ENCODE results near the gene FBXO28. TPM values are rescaled to one million over a fixed set of nuclear protein-coding genes. Genes with fewer than 3 reads are reported as not detected.
A peak's percentile ranks its signal among the peaks of the same experiment; 100 is the strongest.

Gene FBXO28
- total RNA-seq, 4 donors from 2014 or later: 16.7 to 21.3 (median 18.8) TPM

DNA sequence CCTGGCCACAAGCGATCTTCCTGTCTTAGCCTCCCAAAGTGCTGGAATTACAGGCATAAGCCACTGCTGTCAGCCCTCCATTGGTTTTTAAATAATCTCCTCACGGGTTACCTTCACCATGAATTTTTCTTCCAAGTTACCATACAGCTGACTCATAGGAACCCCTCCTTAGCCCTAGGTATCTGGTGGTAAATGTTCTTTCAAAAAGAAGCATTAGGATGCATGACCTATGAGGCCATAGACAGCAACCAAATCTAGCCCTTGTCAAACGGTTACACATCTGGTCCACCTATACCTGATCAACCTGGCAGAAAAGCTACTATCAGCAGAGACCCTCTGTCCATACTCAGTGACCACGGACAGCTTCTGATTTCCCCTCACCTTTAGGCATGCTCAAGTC is 56.4 kb downstream of the FBXO28 start:
- H3K4me3 ChIP-seq: no peak overlapping the region
- TF ChIP-seq EP300 (IDR thresholded peaks at IDR 0.05) (no peak), POLR2A (IDR thresholded peaks at IDR 0.05) (no peak)
- TF ChIP-seq, protein P1, sequence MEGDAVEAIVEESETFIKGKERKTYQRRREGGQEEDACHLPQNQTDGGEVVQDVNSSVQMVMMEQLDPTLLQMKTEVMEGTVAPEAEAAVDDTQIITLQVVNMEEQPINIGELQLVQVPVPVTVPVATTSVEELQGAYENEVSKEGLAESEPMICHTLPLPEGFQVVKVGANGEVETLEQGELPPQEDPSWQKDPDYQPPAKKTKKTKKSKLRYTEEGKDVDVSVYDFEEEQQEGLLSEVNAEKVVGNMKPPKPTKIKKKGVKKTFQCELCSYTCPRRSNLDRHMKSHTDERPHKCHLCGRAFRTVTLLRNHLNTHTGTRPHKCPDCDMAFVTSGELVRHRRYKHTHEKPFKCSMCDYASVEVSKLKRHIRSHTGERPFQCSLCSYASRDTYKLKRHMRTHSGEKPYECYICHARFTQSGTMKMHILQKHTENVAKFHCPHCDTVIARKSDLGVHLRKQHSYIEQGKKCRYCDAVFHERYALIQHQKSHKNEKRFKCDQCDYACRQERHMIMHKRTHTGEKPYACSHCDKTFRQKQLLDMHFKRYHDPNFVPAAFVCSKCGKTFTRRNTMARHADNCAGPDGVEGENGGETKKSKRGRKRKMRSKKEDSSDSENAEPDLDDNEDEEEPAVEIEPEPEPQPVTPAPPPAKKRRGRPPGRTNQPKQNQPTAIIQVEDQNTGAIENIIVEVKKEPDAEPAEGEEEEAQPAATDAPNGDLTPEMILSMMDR (IDR thresholded peaks at IDR 0.05): no peak
- peaks cover 0 to under 1% of the 10 kb centered on the region in 2 donors for H3K27me3 ChIP-seq
- WGBS, 2 donors: 85 to 86% methylated on average over 4 of the region's 4 CpGs
- no peaks in the 10 kb centered on the region for H3K9me3 ChIP-seq
- H3K36me3 ChIP-seq: no peaks in the 10 kb centered on the region
- DNase-seq (ENCODE audit: low spot score in 2 of 2): no peak
- peaks cover 0 to 12% (median 10%) of the 10 kb centered on the region in 4 donors for H3K4me1 ChIP-seq
- peak overlapping the region in 1 of 4 donors; percentile 11 for H3K27ac ChIP-seq

DNA sequence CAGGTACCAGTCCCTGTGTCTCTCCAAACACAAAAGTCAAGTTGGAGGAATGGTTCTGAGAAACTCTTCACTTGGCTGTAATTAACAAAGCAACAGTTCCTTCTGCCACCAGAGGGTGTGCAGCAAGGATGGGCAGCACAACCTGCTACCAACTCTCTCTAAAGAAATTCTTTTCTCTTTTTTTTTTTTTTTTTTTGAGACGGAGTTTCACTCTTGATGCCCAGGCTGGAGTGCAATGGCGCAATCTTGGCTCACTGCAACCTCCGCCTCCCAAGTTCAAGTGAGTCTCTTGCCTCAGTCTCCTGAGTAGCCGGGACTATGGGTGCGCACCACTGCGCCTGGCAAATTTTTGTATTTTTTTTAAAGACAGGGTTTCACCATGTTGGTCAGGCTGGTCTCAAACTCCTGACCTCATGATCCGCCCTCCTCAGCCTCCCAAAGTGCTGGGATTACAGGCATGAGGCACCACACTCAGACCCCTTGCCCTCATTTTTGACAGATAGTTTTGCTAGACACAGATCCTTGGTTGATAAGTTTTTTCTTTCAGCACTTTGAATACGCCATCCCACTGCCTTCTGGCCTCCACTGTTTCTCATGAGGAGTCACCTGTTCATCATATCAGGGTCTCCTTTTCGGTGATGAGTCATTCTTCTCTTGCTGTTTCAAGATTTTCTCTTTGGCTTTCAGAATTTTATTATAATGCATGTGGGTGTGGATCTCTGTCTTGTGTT is 57.0 kb downstream of the FBXO28 start:
- no peaks in the 10 kb centered on the region for H3K9me3 ChIP-seq
- WGBS, 2 donors: 83 to 86% methylated on average over 9 of the region's 9 CpGs
- no peak overlapping the region for H3K4me3 ChIP-seq
- no peaks in the 10 kb centered on the region for H3K36me3 ChIP-seq
- no peak overlapping the region for H3K27ac ChIP-seq
- peaks cover 0 to 6% of the 10 kb centered on the region in 2 donors for H3K27me3 ChIP-seq
- TF ChIP-seq, protein P1 (IDR thresholded peaks at IDR 0.05): peak in 2 of 5 experiments; percentile 18 to 25
- no peak for TF ChIP-seq POLR2A (IDR thresholded peaks at IDR 0.05)
- TF ChIP-seq EP300 (IDR thresholded peaks at IDR 0.05): no peak
- peaks cover 0 to 17% (median 10%) of the 10 kb centered on the region in 4 donors for H3K4me1 ChIP-seq
- no peak for DNase-seq (ENCODE audit: low spot score in 2 of 2)

- no peak overlapping the region for H3K4me3 ChIP-seq
- peaks cover 0 to 6% of the 10 kb centered on the region in 2 donors for H3K27me3 ChIP-seq
- TF ChIP-seq, protein P1 (IDR thresholded peaks at IDR 0.05): no peak
- TF ChIP-seq POLR2A (IDR thresholded peaks at IDR 0.05) (no peak), EP300 (IDR thresholded peaks at IDR 0.05) (no peak)
- no peak for DNase-seq (ENCODE audit: low spot score in 2 of 2)
- no peak overlapping the region for H3K27ac ChIP-seq
- peaks cover 0 to 17% (median 10%) of the 10 kb centered on the region in 4 donors for H3K4me1 ChIP-seq
- H3K36me3 ChIP-seq: no peaks in the 10 kb centered on the region
- 82 to 85% methylated on average over 3 of the region's 3 CpGs for WGBS, 2 donors
- H3K9me3 ChIP-seq: no peaks in the 10 kb centered on the region
Measured at GRCh38 chr1:224172229-224172628, 58.3 kb downstream of the FBXO28 start.

DNA sequence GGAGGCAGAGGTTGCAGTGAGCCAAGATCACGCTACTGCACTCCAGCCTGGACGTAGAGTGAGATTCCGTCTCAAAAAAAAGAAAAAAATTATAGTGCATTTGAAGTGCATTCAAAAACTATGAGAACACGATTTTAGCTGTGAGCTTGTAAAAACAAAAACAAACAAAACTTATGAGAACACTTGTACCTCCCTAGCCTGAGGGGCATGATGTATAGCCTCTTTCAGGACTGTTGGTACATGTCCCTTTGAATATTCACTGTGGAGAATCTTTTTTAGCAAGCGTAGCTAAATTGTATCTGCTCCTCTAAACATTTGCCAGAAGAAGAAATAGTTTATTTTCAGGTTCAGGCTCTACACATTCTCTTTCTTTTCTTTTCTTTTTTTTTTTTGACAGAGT is 59.6 kb downstream of the FBXO28 start:
- no peak for DNase-seq (ENCODE audit: low spot score in 2 of 2)
- H3K9me3 ChIP-seq: no peaks in the 10 kb centered on the region
- H3K4me1 ChIP-seq: peaks cover 0 to 15% (median 9%) of the 10 kb centered on the region in 4 donors
- no peak overlapping the region for H3K27ac ChIP-seq
- no peaks in the 10 kb centered on the region for H3K36me3 ChIP-seq
- no peak overlapping the region for H3K4me3 ChIP-seq
- TF ChIP-seq, protein P1 (IDR thresholded peaks at IDR 0.05): no peak
- TF ChIP-seq POLR2A (IDR thresholded peaks at IDR 0.05): no peak
- TF ChIP-seq EP300 (IDR thresholded peaks at IDR 0.05): no peak
- 75 to 79% methylated on average over 5 of the region's 5 CpGs for WGBS, 2 donors
- H3K27me3 ChIP-seq: peaks cover 0 to 6% of the 10 kb centered on the region in 2 donors

DNA sequence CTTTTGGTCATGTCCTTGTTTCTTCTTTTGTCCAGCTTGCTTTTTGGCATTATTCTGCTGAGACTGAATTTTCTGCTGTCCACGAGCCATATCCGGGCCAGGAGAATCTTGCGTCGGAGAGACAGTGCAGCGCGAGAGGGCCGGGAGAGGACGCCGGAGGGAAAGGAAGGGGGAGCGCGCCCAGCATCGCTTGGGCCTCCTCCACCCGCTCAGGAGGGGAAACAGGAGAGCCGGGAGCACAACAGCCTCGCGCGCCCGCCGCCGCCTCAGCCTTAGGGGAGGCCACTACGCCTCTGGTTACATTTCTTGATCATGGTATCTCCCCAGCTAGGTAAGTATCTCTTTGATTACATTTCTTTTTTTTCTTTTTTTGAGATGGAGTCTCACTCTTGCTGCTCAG is 61.7 kb downstream of the FBXO28 start:
- WGBS, 2 donors: 11 to 12% methylated on average over 21 of the region's 21 CpGs
- Histone ChIP-seq H3K4me3 (no peak overlapping the region), H3K27ac (no peak overlapping the region)

More for the DNA sequence above, 61.7 kb downstream of the FBXO28 start:
- Histone ChIP-seq H3K4me1 (peaks cover 0 to 5% (median 0%) of the 10 kb centered on the region in 4 donors), H3K36me3 (no peaks in the 10 kb centered on the region), H3K9me3 (no peaks in the 10 kb centered on the region), H3K27me3 (peaks cover 0 to 6% of the 10 kb centered on the region in 2 donors)
- DNase-seq (ENCODE audit: low spot score in 2 of 2): no peak
- TF ChIP-seq, protein P1 (IDR thresholded peaks at IDR 0.05): no peak
- no peak for TF ChIP-seq EP300 (IDR thresholded peaks at IDR 0.05)
- no peak for TF ChIP-seq POLR2A (IDR thresholded peaks at IDR 0.05)

Measured in tibial nerve (tissue), 4 donors.